ENCODE data around the gene PRF1.

- TF ChIP-seq EZH2 (IDR thresholded peaks at IDR 0.05; ENCODE audit: borderline replicate concordance) (no peak), CTCF (IDR thresholded peaks at IDR 0.05; ENCODE audit: poor library complexity) (no peak)
Observed at GRCh38 chr10:70599319-70599718, 3.2 kb downstream of the PRF1 start.

Data from hepatocyte (in vitro differentiated cells).